Measurements from ENCODE around the gene TSHZ2. TPM values are rescaled to one million over a fixed set of nuclear protein-coding genes. Genes with fewer than 3 reads are reported as not detected.

Gene TSHZ2
- total RNA-seq, 1 experiment from 2014 or later, result 0.07 TPM

- Histone ChIP-seq H3K27ac (ENCODE audit: insufficient read length, low read depth, low read length) (no peak overlapping the region), H4K5ac (ENCODE audit: insufficient read length, low read depth, low read length) (no peak overlapping the region), H3K79me1 (ENCODE audit: insufficient read depth, low read depth, low read length, poor library complexity, severe bottlenecking) (no peaks in the 10 kb centered on the region), H4K8ac (replicated peaks; ENCODE audit: insufficient read length, low read depth, low read length) (no peak overlapping the region), H3K4me1 (ENCODE audit: insufficient read depth, low read length) (no peaks in the 10 kb centered on the region; the same call in 1 of the 2 replicates), H2BK120ac (ENCODE audit: low read depth, low read length, poor library complexity, severe bottlenecking) (no peak overlapping the region), H3K4me2 (ENCODE audit: insufficient read depth, insufficient read length, low read length) (no peak overlapping the region), H2AFZ (ENCODE audit: low read length) (no peak overlapping the region), H3K27me3 (ENCODE audit: insufficient read depth, low read length) (no peaks in the 10 kb centered on the region), H3K18ac (ENCODE audit: insufficient read length, low read depth, low read length) (no peak overlapping the region), H3K56ac (ENCODE audit: insufficient read length, low read depth, low read length) (no peak overlapping the region), H3K9ac (ENCODE audit: extremely low read depth, insufficient read length, low read length) (no peak overlapping the region), H3K14ac (ENCODE audit: insufficient read depth, low read length) (0 out of 2 replicates have a peak overlapping the region, but pooled peaks have one; percentile 46), H3K23me2 (ENCODE audit: insufficient read length, low read depth, low read length, poor library complexity, severe bottlenecking) (no peaks in the 10 kb centered on the region), H3K23ac (ENCODE audit: insufficient read length, low read depth, low read length) (no peak overlapping the region), H2BK20ac (ENCODE audit: low read depth, low read length, poor library complexity, severe bottlenecking) (no peak overlapping the region), H2AK5ac (ENCODE audit: insufficient read length, low read length) (no peak overlapping the region), H3T11ph (ENCODE audit: low read length) (no peak overlapping the region), H3K9me3 (ENCODE audit: control insufficient read depth, low read depth, low read length) (no peaks in the 10 kb centered on the region), H2BK15ac (ENCODE audit: low read depth, low read length) (no peak overlapping the region), H3K79me2 (ENCODE audit: insufficient read depth, low read length) (no peaks in the 10 kb centered on the region), H3K4ac (ENCODE audit: low read depth, low read length) (no peak overlapping the region), H2BK12ac (ENCODE audit: insufficient read length, low read depth, low read length) (no peak overlapping the region), H4K91ac (ENCODE audit: insufficient read length, low read depth, low read length) (no peak overlapping the region), H2BK5ac (ENCODE audit: insufficient read length, low read length) (no peak overlapping the region), H4K20me1 (ENCODE audit: control insufficient read depth, insufficient read depth, insufficient read length) (no peaks in the 10 kb centered on the region)
- no peaks in the 10 kb centered on the region for H3K27me3 Mint-ChIP-seq (ENCODE audit: low read depth)
- no peak for DNase-seq
- H3K9me3 Mint-ChIP-seq, result no peaks in the 10 kb centered on the region
- TF ChIP-seq CTCF (conservative IDR thresholded peaks at IDR 0.05), result peak; percentile 42; the same call in 2 of the 3 replicates
- H3K36me3 Mint-ChIP-seq (ENCODE audit: insufficient read depth in 1 of 3, low read depth in 3 of 3), result no peaks in the 10 kb centered on the region
- WGBS (ENCODE audit: extremely low coverage, insufficient read length, low lambda C conversion rate), result no CpG with 5 or more reads among the region's 6 CpGs
- H3K4me1 Mint-ChIP-seq, result peaks cover 8 to 12% of the 10 kb centered on the region in 2 experiments
- no peak overlapping the region for H3K27ac Mint-ChIP-seq
- H3K4me3 Mint-ChIP-seq, result no peak overlapping the region
Observed at GRCh38 chr20:53190225-53190624, 218.1 kb downstream of the TSHZ2 start.

Measured in H9 (cell line).